Measurements from ENCODE around the gene KIF6.

DNA sequence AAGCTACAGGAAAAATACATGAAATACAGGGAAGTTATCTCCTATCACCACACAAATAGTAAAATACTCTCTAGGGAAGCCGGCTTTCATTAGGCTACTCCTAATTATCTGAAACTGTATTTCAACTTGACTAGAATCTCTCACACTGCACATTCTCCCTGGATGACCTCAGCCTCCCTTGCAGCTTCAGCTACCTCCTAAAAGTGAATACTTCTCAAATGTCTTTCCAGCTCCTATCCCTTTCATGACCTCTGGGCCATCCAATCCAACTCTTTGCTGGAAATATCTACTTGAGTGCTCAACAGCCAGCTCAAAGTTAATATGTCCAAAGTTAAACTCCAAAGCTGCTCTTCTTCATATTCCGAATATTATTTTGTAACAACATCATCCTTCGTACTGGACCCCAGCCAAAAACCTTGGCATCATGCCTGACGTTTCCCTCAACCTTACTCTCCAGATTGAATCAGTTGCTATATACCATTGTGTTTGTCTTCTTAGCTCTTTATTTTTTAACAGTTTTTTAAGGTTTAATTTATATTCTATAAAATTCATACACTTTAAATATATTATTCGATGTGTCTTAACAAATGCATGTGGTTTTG lies 29.4 kb upstream of the KIF6 start:
- TF ChIP-seq, protein P1, sequence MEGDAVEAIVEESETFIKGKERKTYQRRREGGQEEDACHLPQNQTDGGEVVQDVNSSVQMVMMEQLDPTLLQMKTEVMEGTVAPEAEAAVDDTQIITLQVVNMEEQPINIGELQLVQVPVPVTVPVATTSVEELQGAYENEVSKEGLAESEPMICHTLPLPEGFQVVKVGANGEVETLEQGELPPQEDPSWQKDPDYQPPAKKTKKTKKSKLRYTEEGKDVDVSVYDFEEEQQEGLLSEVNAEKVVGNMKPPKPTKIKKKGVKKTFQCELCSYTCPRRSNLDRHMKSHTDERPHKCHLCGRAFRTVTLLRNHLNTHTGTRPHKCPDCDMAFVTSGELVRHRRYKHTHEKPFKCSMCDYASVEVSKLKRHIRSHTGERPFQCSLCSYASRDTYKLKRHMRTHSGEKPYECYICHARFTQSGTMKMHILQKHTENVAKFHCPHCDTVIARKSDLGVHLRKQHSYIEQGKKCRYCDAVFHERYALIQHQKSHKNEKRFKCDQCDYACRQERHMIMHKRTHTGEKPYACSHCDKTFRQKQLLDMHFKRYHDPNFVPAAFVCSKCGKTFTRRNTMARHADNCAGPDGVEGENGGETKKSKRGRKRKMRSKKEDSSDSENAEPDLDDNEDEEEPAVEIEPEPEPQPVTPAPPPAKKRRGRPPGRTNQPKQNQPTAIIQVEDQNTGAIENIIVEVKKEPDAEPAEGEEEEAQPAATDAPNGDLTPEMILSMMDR (IDR thresholded peaks at IDR 0.05 in 4 of 5, conservative IDR thresholded peaks at IDR 0.05 in 1 of 5) = no peak
- TF ChIP-seq POLR2A (IDR thresholded peaks at IDR 0.05) = no peak

Measured in gastrocnemius medialis (tissue), 4 donors.